NB4 (cell line): Measurements from ENCODE around the gene TRIM16.

Source experiments
- CTCF ChIP-seq: IDR thresholded peaks from one replicate; pipeline ENCODE4 v1.5.1; 2012; ENCODE audit warnings: low read depth, low read length
- MAX ChIP-seq: IDR thresholded peaks from 2 replicates; pipeline ENCODE4 v1.6.1; 2011; ENCODE audit warnings: low read depth, low read length
- POLR2A ChIP-seq: IDR thresholded peaks from 2 replicates; pipeline ENCODE4 v1.6.1; 2011; ENCODE audit warnings: mild to moderate bottlenecking; ENCODE audit not compliant: insufficient read length; ENCODE audit errors: extremely low read depth

GRCh38 chr17:15659236-15659635, 24.9 kb downstream of the TRIM16 start:
- TF ChIP-seq CTCF (no peak), POLR2A (no peak), MAX (no peak)
